ENCODE results near the gene KIF22. TPM values are rescaled to one million over a fixed set of nuclear protein-coding genes. Genes with fewer than 3 reads are reported as not detected.
"Not testable (repeated sequence)": the region's sequence is repeated elsewhere in the genome, so short reads cannot be mapped to it uniquely, and the experiment has no call there.

Gene KIF22
- total RNA-seq, 1 experiment from 2014 or later = 87.6 TPM

- Histone ChIP-seq H4K20me1 (ENCODE audit: low read length) (no peaks in the 10 kb centered on the region), H3K27me3 (ENCODE audit: low read length) (no peaks in the 10 kb centered on the region), H3K9me2 (replicated peaks; ENCODE audit: low read length) (no peaks in the 10 kb centered on the region), H3K4me2 (ENCODE audit: low read length) (no peak overlapping the region), H3K27ac (ENCODE audit: low read length) (no peak overlapping the region), H3K36me3 (ENCODE audit: low read depth, low read length) (no peaks in the 10 kb centered on the region), H3K79me2 (ENCODE audit: low read length) (no peaks in the 10 kb centered on the region), H3K4me3 (ENCODE audit: low read length) (no peak overlapping the region), H3K4me1 (ENCODE audit: insufficient read depth, low read length) (no peaks in the 10 kb centered on the region), H2AFZ (ENCODE audit: low read length) (no peak overlapping the region), H3K9ac (ENCODE audit: low read length) (no peak overlapping the region), H3F3A (ENCODE audit: low read length, unreplicated experiment) (no peaks in the 10 kb centered on the region), H3K9me3 (ENCODE audit: low read length) (no peaks in the 10 kb centered on the region)
- BruUV-seq (replicated peaks) = no TSS peak
- DNase-seq (no peak), ATAC-seq (no peak)
- ChIA-PET POLR2A (ENCODE audit: unreplicated experiment) (no interaction called here), CTCF (no interaction called here)
- TF ChIP-seq EZH2 (IDR thresholded peaks at IDR 0.05; ENCODE audit: low read length, unreplicated experiment) (no peak), CTCF (conservative IDR thresholded peaks at IDR 0.05; ENCODE audit: low read depth, low read length) (no peak), EZH2phosphoT487 (IDR thresholded peaks at IDR 0.05; ENCODE audit: borderline replicate concordance, low read length) (no peak)
- intact Hi-C loops (cut with micrococcal nuclease) = no loop called here
These were observed 45.3 kb upstream of the KIF22 start for GRCh38 chr16:29745121-29745852.

- no peak for DNase-seq
- ATAC-seq = no peak
- CTCF ChIA-PET = no interaction called here
These were observed 44.7 kb upstream of the KIF22 start, which contains the start of gene C16orf54 for GRCh38 chr16:29745853-29746345. TSS of gene C16orf54 (minus strand) at chr16:29745990. CDS start at chr16:29744951, 1,039 bp downstream.

GRCh38 chr16:29746518-29746917 lies 44.0 kb upstream of the KIF22 start:
- H3K4me2 ChIP-seq (ENCODE audit: low read length); H3K27me3 ChIP-seq (ENCODE audit: low read length); H3K4me3 ChIP-seq (ENCODE audit: low read length); H3K79me2 ChIP-seq (ENCODE audit: low read length); H3K9ac ChIP-seq (ENCODE audit: low read length); H3K9me3 ChIP-seq (ENCODE audit: low read length); ATAC-seq; CTCF ChIA-PET; H3K27ac ChIP-seq (ENCODE audit: low read length); POLR2A ChIA-PET (ENCODE audit: unreplicated experiment); H3K36me3 ChIP-seq (ENCODE audit: low read depth, low read length); BruUV-seq (replicated peaks); intact Hi-C loops (cut with micrococcal nuclease); DNase-seq; H3F3A ChIP-seq (ENCODE audit: low read length, unreplicated experiment); H2AFZ ChIP-seq (ENCODE audit: low read length); H3K4me1 ChIP-seq (ENCODE audit: insufficient read depth, low read length); H4K20me1 ChIP-seq (ENCODE audit: low read length); H3K9me2 ChIP-seq (replicated peaks; ENCODE audit: low read length): not testable (repeated sequence)

More at GRCh38 chr16:29745853-29746345, 44.7 kb upstream of the KIF22 start, which contains the start of gene C16orf54:
- BruUV-seq (replicated peaks) = no TSS peak
- Histone ChIP-seq H3K4me1 (ENCODE audit: insufficient read depth, low read length) (no peaks in the 10 kb centered on the region), H2AFZ (ENCODE audit: low read length) (no peak within 1 kb of the TSS), H3K27me3 (ENCODE audit: low read length) (no peaks in the 10 kb centered on the region), H3K9me2 (replicated peaks; ENCODE audit: low read length) (no peaks in the 10 kb centered on the region), H3K27ac (ENCODE audit: low read length) (no peak within 1 kb of the TSS), H3F3A (ENCODE audit: low read length, unreplicated experiment) (no peaks in the 10 kb centered on the region), H3K4me2 (ENCODE audit: low read length) (no peak within 1 kb of the TSS), H3K9ac (ENCODE audit: low read length) (no peak within 1 kb of the TSS), H4K20me1 (ENCODE audit: low read length) (no peaks in the 10 kb centered on the region), H3K4me3 (ENCODE audit: low read length) (no peak within 1 kb of the TSS), H3K36me3 (ENCODE audit: low read depth, low read length) (no peaks in the 10 kb centered on the region), H3K9me3 (ENCODE audit: low read length) (no peaks in the 10 kb centered on the region), H3K79me2 (ENCODE audit: low read length) (no peaks in the 10 kb centered on the region)
- TF ChIP-seq CTCF (conservative IDR thresholded peaks at IDR 0.05; ENCODE audit: low read depth, low read length) (no peak), EZH2phosphoT487 (IDR thresholded peaks at IDR 0.05; ENCODE audit: borderline replicate concordance, low read length) (no peak), EZH2 (IDR thresholded peaks at IDR 0.05; ENCODE audit: low read length, unreplicated experiment) (no peak)
- intact Hi-C loops (cut with micrococcal nuclease) = no loop called here
- POLR2A ChIA-PET (ENCODE audit: unreplicated experiment) = no interaction called here

Measured in PC-3 (cell line).